Measurements from ENCODE around the gene RBM23.

RBM23 gene

DNA sequence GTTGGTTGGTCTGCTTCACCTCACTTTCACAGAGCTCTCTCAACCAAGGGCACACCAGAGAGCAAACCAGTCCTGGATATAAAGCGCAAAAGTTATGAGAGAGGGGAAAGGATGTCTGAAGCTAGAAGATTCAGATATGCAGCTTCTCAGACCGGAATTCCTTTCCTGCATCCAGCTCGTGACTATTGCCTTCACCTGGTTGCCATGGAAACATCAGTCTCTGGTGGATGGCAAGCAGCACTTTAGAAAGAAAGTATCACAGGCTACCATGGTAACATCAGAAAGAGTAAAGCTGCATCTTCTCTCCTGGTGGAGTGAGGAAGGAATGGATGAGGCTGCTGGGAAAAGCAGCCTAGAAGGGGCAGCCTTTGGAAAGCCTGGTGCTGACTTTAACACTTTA lies 22.2 kb downstream of the RBM23 start:
- no peak for DNase-seq (ENCODE audit: low read depth in 2 of 2)
- TF ChIP-seq CTCF (IDR thresholded peaks at IDR 0.05; ENCODE audit: low read depth, low read length): no peak
- H3K4me3 ChIP-seq (replicated peaks in 1 of 2; ENCODE audit: low read depth in 2 of 2, low read length in 2 of 2): no peak overlapping the region

- no peak for TF ChIP-seq CTCF (IDR thresholded peaks at IDR 0.05; ENCODE audit: low read depth, low read length)
- no peak overlapping the region for H3K4me3 ChIP-seq (replicated peaks in 1 of 2; ENCODE audit: low read depth in 2 of 2, low read length in 2 of 2)
Observed at GRCh38 chr14:22896356-22896755, 22.6 kb downstream of the RBM23 start.

GRCh38 chr14:22895402-22895801 lies 23.5 kb downstream of the RBM23 start:
- no peak for TF ChIP-seq CTCF (IDR thresholded peaks at IDR 0.05; ENCODE audit: low read depth, low read length)
- DNase-seq (ENCODE audit: low read depth in 2 of 2): no peak
- no peak overlapping the region for H3K4me3 ChIP-seq (replicated peaks in 1 of 2; ENCODE audit: low read depth in 2 of 2, low read length in 2 of 2)

More at GRCh38 chr14:22896356-22896755, 22.6 kb downstream of the RBM23 start:
- no peak for DNase-seq (ENCODE audit: low read depth in 2 of 2)

DNA sequence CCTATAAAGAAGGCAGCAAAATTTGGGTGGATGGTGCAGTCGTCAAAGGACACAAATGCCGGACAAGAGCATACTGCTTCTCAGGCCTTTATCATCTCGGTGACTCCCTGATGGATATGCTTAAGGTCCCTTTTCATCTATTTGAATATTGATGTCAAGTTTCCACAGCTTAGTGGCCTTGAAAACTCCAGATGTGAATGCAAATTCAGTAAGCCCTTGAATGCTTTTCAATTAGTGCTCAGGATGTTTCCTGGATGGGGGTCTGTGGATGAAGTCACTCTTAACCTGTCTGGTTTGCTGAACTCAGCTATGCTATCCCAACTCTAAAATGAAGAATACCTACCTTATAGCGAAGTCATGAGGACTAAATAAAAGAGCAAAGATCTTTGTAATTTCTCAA lies 25.2 kb downstream of the RBM23 start:
- no peak for TF ChIP-seq CTCF (IDR thresholded peaks at IDR 0.05; ENCODE audit: low read depth, low read length)
- H3K4me3 ChIP-seq (replicated peaks in 1 of 2; ENCODE audit: low read depth in 2 of 2, low read length in 2 of 2): no peak overlapping the region
- no peak for DNase-seq (ENCODE audit: low read depth in 2 of 2)

DNA sequence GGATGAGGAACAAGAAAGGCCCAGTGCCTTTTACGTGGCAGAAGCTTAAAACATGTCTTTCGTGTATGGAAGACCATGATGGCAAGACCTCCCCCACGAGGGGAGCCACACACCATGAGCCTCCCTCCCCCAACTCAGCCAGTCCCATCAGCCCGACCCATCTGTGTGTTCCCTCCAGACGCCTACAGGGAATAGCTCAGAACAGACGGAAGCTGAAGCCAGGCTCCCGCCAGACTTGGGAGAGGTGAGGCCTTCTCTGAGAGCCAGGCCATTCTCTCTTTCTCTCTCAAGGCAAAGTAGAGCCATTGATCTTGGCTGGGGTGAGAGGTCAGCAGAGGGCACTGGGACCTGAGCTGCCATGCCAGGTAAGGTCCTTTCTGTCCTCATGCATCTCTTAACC lies 26.5 kb downstream of the RBM23 start:
- no peak for TF ChIP-seq CTCF (IDR thresholded peaks at IDR 0.05; ENCODE audit: low read depth, low read length)
- H3K4me3 ChIP-seq (replicated peaks in 1 of 2; ENCODE audit: low read depth in 2 of 2, low read length in 2 of 2): no peak overlapping the region
- DNase-seq (ENCODE audit: low read depth in 2 of 2): no peak

- H3K4me3 ChIP-seq (replicated peaks in 1 of 2; ENCODE audit: low read depth in 2 of 2, low read length in 2 of 2): no peak overlapping the region
- no peak for DNase-seq (ENCODE audit: low read depth in 2 of 2)
- no peak for TF ChIP-seq CTCF (IDR thresholded peaks at IDR 0.05; ENCODE audit: low read depth, low read length)
Observed at GRCh38 chr14:22890416-22890815, 28.5 kb downstream of the RBM23 start.

DNA sequence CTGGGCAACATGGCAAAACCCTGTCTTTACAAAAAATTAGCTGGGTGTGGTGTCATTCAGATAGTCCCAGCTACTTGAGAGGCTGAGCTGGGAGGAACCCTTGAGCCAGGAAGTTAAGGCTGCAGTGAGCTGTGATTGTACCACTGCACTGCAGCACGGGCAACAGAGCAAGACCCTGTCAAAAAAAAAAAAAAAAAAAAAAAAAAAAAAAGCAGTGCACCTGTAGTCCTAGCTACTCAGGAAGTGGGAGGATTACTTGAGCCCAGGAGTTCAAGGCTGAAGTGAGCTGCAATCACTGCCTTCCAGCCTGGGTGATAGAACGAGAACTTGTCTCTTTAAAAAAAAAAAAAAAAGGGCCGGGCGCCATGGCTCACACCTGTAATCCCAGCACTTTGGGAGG lies 30.3 kb downstream of the RBM23 start:
- no peak for DNase-seq (ENCODE audit: low read depth in 2 of 2)

More for the DNA sequence above, 30.3 kb downstream of the RBM23 start:
- TF ChIP-seq CTCF (IDR thresholded peaks at IDR 0.05; ENCODE audit: low read depth, low read length): no peak
- no peak overlapping the region for H3K4me3 ChIP-seq (replicated peaks in 1 of 2; ENCODE audit: low read depth in 2 of 2, low read length in 2 of 2)

Measured in cardiac fibroblast (primary cell).